Measurements from ENCODE around the gene SDK1. TPM values are rescaled to one million over a fixed set of nuclear protein-coding genes. Genes with fewer than 3 reads are reported as not detected.
A peak's percentile ranks its signal among the peaks of the same experiment; 100 is the strongest.

The SDK1 gene
- polyA plus RNA-seq, 2 of the 4 experiments (the other 2 are of a cell fraction) = 0.12 to 0.28 TPM

DNA sequence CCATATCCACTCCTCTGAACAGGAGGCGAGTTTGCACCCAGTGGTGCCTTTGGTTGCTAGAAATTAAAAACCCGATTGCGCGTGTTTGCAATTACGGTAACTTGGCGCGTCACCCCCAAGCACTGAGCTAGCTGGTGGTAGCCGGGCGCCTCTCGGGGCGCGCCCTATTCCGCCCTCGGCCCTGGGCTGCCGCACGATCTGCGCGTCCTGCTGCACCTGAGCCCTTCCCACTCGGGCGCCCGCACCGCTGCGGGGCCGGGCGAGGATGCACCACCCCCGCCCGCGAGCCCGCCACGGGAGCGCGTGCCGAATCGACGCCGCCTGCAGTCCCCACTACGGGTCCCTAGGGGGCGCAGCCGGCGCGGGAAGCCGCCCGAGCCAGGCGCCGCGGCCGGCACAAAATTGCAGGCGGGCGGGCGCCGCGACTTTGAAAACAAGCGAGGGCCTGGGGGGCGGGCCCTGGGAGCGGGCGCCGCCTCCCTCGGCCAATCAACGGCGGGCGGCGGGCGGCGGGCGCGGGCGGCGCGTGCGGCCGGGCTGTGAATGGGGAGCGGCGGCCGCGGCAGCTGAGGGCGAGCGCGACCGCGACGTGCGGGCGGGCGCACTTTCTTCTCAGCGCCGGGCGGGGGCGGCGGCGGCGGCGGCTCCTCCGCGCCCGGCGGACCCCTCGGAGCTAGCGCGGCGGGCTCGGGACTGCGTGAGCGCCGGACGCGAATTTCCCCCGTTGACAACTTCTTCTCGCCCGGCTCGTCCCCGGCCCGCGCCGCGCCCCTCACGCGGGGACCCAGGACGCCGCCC lies at the start of gene SDK1 (continued):
- TF ChIP-seq CHD2 (IDR thresholded peaks at IDR 0.05; ENCODE audit: low read length, partially characterized antibody) (no peak), RFX5 (IDR thresholded peaks at IDR 0.05) (no peak), RAD21 (conservative IDR thresholded peaks at IDR 0.05 in 1 of 2, IDR thresholded peaks at IDR 0.05 in 1 of 2) (peak; percentile 48 to 90; a peak in 4 of 5 replicates), ELK1 (IDR thresholded peaks at IDR 0.05; ENCODE audit: low read depth, low read length) (no peak)

GRCh38 chr7:3254718-3255117 lies 46.3 kb upstream of the SDK1 start:
- TF ChIP-seq EHF (CRISPR knock-in tag; IDR thresholded peaks at IDR 0.05) (no peak), CEBPB (IDR thresholded peaks at IDR 0.05) (no peak), HES2 (IDR thresholded peaks at IDR 0.05) (no peak), RAD21 (conservative IDR thresholded peaks at IDR 0.05 in 1 of 2, IDR thresholded peaks at IDR 0.05 in 1 of 2) (no peak), CHD4 (IDR thresholded peaks at IDR 0.05; ENCODE audit: borderline replicate concordance) (no peak), HDAC2 (IDR thresholded peaks at IDR 0.05) (no peak), ZSCAN20 (CRISPR knock-in tag; IDR thresholded peaks at IDR 0.05) (no peak), TP53 (CRISPR knock-in tag; IDR thresholded peaks at IDR 0.05) (no peak)
- 33% methylated on average over 6 of the region's 6 CpGs for WGBS (ENCODE audit: missing lambda C conversion rate)
- ATAC-seq (no peak), DNase-seq (ENCODE audit: low read depth in 1 of 2, low spot score in 1 of 2) (no peak), FAIRE-seq (no peak)
- H3K4me2 ChIP-seq = no peak overlapping the region
- no peak overlapping the region for H3K27ac ChIP-seq
- POLR2A ChIA-PET = no interaction called here
- no peaks in the 10 kb centered on the region for H3K9me3 ChIP-seq
- no peaks in the 10 kb centered on the region for H3K4me1 ChIP-seq
- no peak overlapping the region for H3K4me3 ChIP-seq
- CTCF ChIA-PET = no interaction called here

DNA sequence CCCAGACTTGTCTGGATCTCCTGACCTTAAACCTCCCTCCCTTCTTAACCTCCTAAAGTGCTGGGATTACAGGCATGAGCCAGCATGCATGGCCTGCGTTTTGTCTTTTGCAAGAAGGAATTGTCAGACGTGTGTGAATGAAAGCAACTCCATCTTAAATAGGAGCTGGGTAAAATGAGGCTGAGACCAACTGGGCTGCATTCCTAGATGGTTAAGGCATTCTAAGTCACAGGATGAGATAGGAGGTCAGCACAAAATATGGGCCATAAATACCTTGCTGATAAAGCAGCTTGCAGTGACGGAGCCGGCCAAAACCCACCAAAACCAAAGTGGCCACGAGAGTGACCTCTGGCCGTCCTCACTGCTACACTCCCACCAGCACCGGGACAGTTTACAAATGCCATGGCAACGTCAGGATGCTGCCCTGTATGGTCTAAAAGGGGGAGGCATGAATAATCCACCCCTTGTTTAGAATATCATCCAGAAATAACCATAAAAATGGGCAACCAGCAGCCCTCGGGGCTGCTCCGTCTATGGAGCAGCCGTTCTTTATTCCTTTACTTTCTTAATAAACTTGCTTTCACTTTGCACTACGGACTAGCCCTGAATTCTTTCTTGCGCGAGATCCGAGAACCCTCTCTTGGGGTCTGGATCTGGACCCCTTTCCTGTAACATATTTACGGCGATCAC lies 41.2 kb upstream of the SDK1 start:
- peak overlapping the region; percentile 22 for H3K4me2 ChIP-seq
- ChIA-PET POLR2A (no interaction called here), CTCF (interaction anchor here (0.9 to 1.4 kb wide), 2 partner anchors 18 to 43 kb away, joined by 3 to 4 read pairs; no protein-coding TSS in a partner anchor)
- no peak for ATAC-seq
- WGBS (ENCODE audit: missing lambda C conversion rate) = 57% methylated on average over 17 of the region's 17 CpGs
- no peaks in the 10 kb centered on the region for H3K9me3 ChIP-seq
- no peak for DNase-seq (ENCODE audit: low read depth in 1 of 2, low spot score in 1 of 2)
- H3K4me1 ChIP-seq = no peaks in the 10 kb centered on the region
- H3K4me3 ChIP-seq = no peak overlapping the region
- no peak for FAIRE-seq
- H3K27ac ChIP-seq = no peak overlapping the region
- TF ChIP-seq KDM1A (IDR thresholded peaks at IDR 0.05; ENCODE audit: low read depth) (no peak), KDM5A (IDR thresholded peaks at IDR 0.05) (no peak), NPAS2 (CRISPR knock-in tag; IDR thresholded peaks at IDR 0.05; ENCODE audit: borderline replicate concordance) (no peak), MYC (IDR thresholded peaks at IDR 0.05; ENCODE audit: borderline replicate concordance, low read length) (no peak), CBX2 (IDR thresholded peaks at IDR 0.05; ENCODE audit: borderline replicate concordance, low read depth) (no peak), USF2 (IDR thresholded peaks at IDR 0.05) (no peak), EHF (CRISPR knock-in tag; IDR thresholded peaks at IDR 0.05) (no peak), RAD21 (conservative IDR thresholded peaks at IDR 0.05 in 1 of 2, IDR thresholded peaks at IDR 0.05 in 1 of 2) (no peak), RNF2 (IDR thresholded peaks at IDR 0.05; ENCODE audit: borderline replicate concordance, low read depth) (no peak), ESRRA (IDR thresholded peaks at IDR 0.05; ENCODE audit: borderline replicate concordance, low read length) (no peak), HOXB13 (CRISPR knock-in tag; IDR thresholded peaks at IDR 0.05; ENCODE audit: low read depth) (no peak), POLR2AphosphoS2 (conservative IDR thresholded peaks at IDR 0.05; ENCODE audit: low read length) (no peak), SMC3 (IDR thresholded peaks at IDR 0.05) (no peak), TFCP2L1 (CRISPR knock-in tag; IDR thresholded peaks at IDR 0.05) (no peak), RCOR1 (IDR thresholded peaks at IDR 0.05; ENCODE audit: low read depth, low read length) (no peak)
- TF ChIP-seq, protein P1, sequence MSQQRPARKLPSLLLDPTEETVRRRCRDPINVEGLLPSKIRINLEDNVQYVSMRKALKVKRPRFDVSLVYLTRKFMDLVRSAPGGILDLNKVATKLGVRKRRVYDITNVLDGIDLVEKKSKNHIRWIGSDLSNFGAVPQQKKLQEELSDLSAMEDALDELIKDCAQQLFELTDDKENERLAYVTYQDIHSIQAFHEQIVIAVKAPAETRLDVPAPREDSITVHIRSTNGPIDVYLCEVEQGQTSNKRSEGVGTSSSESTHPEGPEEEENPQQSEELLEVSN (IDR thresholded peaks at IDR 0.05; ENCODE audit: borderline replicate concordance, low read depth) = no peak
- TF ChIP-seq, protein P2, sequence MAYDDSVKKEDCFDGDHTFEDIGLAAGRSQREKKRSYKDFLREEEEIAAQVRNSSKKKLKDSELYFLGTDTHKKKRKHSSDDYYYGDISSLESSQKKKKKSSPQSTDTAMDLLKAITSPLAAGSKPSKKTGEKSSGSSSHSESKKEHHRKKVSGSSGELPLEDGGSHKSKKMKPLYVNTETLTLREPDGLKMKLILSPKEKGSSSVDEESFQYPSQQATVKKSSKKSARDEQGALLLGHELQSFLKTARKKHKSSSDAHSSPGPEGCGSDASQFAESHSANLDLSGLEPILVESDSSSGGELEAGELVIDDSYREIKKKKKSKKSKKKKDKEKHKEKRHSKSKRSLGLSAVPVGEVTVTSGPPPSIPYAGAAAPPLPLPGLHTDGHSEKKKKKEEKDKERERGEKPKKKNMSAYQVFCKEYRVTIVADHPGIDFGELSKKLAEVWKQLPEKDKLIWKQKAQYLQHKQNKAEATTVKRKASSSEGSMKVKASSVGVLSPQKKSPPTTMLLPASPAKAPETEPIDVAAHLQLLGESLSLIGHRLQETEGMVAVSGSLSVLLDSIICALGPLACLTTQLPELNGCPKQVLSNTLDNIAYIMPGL (CRISPR knock-in tag; IDR thresholded peaks at IDR 0.05; ENCODE audit: borderline replicate concordance) = no peak

All from A549 (cell line).